Activated T-helper 1 cell treated with Interleukin-2 at 50 U/mL for 16 hours (primary cell): ENCODE results near the gene KPNA1.
"Not testable (repeated sequence)": the region's sequence is repeated elsewhere in the genome, so short reads cannot be mapped to it uniquely, and the experiment has no call there.

Experiments
- DNase-seq: peaks from one replicate; pipeline ENCODE4 v3.0.0-alpha.2; 2020; ENCODE audit warnings: low read depth

The KPNA1 gene

DNA sequence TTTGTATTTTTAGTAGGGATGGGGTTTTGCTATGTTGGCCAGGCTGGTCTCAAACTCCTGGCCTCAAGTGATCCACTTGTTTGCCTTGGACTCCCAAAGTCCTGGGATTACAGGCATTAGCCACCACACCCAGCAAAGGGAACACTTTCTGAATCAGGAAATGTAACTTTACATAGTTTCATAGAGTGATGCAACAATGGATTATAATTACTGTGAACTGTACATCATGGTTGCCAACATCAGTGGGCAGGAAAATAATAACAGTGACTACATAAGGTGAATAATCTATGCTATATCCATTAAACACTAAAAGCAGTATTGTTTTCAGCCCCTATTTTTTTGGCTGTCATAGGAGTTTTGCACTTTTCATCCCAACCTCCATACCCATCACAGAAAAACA is 5.0 kb upstream of the KPNA1 start:
- no peak for DNase-seq

DNA sequence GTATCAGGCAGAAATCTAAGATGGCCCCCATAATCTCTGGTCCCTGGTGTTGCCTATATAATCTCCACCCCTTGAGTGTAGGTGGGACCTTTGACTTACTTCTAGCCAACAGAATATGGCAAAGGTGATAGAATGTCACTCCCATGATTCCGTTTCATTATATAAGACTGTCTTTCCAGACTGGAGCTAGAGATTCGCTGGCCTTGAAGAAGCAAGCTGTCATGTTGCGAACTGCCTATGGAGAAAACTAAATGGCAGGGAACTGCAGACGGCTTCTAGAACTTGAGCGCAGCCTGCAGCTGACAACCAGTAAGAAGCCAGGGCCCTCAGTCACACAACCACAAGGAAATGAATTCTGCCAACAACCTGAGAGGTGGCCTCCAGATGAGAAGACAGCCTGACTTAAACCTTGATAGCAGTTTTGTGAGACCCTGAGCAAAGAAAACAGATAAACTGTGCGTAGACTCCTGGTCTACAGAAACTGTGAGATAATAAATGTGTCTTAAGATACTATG is 2.2 kb upstream of the KPNA1 start:
- no peak for DNase-seq

DNA sequence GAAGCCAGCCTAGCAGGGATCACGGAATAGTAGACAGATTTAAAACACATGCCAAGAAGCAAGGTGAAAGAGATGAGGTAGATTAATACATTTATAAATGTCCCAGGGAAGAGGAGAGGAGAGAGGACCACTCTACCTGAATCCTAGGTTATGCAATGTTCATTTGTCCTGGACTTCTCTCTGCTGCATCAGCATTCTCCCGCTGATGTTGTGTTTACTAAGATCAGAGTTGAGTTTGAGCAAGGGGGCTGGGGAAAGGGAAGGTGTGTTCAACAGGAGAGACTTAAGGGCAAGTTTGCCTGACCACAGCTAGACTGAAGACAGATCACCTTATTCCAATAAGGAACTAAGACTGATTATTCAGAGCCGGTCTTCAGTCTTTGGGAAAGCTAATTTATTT is 1.1 kb upstream of the KPNA1 start:
- DNase-seq, result no peak

DNA sequence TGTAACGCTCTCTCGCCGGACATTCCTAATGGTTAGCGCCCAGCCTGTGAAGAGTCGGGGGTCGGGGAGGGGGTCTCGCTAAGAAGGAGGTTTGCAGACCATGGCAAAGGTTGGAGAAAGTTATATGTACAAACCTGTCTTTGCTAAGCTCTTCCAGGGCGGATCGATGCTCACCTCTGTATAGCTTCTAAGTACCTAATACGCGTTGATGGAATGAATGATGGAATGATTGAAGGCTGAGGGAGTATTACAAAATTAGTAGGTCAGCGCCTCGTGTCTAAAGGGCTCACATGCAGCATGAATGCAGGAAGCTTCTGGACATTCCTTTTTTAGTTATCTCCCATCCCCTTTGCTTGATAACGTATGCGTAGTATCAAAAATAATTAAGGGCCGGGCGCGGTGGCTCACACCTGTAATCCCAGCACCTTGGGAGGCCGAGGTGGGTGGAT is 305 bp upstream of the KPNA1 start:
- no peak for DNase-seq

DNA sequence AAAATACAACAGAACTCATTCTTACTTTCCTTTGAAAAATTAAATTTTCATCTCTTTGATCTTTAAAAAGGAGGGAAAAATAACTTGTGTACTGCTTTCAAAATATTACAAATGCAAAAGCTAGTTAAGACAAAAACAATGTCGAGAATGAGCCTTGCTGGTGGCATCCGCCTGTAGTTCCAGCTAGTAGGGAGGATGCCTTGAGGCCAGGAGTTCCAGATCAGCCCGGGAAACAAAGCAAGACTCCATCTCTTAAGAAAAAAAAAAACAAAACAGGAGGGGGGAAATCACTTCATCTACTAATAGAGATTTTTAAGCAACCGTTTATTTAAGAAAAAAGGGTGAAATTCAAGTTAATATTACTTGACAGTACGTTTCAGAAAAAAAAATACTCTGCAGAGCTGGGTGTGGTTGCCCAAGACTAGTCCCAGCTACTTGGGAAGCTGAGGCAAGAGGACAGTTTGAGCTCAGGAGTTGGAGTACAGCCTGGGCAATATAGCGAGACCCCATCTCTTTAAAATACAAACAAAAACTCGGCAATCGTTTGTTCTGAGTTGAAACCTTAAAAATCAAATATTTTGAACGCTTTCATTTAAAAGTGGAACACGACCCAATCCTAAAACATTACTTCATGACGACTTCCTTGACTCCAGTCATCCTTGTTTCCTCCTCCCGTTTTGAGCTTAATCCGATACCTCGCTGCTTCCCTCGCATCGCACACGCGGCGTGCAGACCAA is 1.2 kb downstream of the KPNA1 start:
- no peak for DNase-seq

DNA sequence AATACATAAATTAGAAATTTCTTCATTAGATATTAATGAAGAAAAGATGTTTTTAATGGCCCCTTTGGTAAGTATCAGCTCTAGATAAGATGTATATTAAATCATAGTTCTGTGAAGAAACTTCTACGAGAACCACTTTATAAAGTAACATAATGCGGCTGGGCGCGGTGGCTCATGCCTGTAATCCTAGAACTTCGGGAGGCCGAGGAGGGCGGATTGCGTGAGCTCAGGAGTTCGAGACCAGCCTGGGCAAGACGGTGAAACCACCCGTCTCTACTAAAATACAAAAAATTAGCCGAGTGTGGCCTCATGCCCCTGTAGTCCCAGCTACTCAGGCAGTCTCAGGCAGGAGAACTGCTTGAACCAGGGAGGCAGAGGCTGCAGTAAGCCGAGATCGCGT is 2.5 kb downstream of the KPNA1 start:
- no peak for DNase-seq

DNA sequence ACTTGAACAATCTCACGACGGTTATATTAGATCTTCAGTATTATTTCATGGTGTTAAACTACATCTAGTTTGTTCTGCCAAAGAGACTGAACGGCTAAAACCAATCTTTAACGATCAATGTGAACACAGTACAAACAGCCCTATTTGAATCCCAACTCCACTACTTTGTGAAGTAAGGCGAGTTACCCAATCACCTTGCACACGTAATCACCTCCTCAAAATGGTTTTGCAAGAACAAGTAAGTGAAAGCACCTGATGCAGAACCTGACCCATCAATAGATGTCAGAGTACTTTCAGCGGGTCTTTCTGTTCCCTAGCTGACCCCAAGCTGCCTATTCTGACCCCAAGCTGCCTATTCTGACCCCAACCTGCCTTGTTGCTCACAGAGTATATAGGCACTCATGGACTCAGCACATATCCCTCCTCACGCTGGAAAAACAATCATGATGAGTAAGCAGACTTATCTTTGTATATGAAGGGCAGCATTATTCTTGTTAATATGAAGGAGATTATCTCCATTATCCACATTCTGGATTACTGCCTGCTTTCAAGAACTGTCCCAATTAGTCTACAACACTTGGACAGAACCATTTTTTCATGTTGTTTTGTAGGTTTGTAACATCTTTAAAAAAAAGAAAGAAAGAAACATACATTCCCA is 3.7 kb downstream of the KPNA1 start:
- DNase-seq, result no peak

DNA sequence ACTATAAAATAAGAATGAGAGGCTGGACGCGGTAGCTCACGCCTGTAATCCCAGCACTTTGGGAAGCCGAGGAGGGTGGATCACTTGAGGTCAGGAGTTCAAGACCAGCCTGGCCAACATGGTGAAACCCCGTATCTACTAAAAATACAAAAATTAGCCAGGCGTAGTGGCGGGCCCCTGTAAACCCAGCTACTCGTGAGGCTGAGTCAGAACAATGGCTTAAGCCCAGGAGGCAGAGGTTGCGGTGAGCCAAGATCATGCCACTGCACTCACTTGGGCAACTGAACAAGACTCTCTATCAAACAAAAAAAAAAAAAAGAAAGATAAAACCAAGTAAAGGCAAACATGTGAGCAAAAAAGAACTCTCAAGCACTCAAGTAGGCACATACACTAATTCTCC is 5.8 kb downstream of the KPNA1 start:
- not testable (repeated sequence) for DNase-seq

DNA sequence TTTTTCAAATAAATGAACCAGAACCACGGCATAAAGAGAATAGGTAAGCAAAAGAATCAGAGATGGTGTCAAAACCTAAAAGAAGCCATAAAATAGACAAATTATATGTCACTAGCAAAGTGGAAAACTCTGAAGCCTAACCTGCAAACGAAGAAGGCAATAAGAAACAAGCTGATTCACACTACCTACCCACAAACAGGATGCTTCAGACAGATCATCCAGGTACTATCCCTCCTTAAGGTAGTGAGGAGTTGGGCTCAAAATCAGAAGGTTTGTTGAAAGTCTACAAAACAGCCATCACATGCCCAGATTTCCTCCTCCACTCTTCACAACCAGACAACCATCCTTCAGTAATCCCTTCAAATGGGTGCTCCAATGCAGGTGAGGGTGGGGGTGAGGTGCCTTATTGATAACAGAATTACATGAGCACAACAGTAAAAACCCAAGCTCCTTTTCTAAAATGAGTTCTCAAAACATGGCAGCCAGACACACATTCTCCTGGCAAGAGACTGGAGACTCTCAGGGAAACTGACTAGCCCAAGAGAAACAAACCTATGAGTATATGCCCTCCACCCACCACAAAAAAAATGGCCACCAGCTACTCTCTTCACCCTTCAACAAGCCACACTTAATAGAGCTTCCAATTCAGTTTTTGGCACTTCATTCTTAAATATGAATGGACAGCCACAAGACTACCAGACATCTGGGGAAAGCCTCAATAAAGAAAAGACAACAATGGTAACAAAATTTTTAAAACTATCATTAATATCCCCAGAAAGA is 6.4 kb downstream of the KPNA1 start:
- no peak for DNase-seq

DNA sequence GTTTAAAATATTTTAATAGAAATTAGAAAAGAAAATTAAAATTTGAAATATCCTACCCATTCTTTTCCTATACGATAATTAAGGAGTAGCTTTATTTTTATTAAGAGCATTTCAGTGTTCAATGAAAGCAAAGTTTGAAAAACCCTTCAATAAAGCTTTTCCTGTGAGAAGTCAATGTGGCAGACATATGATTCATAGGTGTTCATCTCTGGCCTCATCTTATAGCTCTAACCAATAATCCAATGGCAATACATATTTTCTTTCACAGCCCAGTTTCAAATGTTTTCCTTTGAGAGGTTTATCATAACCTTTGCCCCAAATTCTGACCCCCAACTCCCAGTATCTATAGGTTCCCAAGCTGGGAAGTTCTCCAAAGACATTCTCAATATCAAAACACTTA is 8.3 kb downstream of the KPNA1 start:
- DNase-seq, result no peak

DNA sequence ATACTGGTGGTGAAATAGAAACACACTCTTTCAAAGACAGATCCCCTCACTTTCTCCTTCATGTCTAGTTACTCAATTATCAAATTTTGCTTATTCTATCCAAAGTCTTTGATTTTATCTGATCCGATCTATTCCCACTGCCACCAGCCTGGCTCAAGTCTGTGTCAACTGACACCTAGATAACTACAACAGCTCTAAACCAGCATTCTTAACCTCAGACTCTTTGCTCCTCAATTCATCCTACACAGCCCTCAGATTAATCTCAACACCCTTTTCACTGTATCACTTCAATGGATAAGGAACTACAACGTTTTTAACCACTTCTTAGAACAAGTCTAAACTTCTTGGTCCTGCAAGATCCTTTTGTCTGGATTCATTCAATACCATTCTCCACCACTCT is 9.1 kb downstream of the KPNA1 start:
- DNase-seq, result no peak

DNA sequence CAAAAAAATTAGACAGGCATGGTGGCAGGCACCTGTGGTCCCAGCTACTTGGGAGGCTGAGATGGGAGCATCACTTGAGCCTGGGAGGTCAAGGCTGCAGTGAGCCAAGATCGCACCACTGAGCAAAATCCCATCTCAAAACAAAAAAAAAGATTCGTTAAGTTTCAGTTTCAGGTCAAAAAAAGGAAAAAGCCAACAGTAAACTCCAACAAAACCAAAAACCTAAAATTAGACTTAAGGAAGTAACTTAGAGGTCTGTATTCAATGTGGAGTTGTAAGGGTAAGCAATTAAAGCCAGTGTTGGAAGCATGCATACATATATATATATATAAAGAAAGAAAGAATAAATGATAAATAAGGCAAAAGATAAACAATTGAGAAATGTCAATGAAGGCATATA is 11.8 kb downstream of the KPNA1 start:
- no peak for DNase-seq

DNA sequence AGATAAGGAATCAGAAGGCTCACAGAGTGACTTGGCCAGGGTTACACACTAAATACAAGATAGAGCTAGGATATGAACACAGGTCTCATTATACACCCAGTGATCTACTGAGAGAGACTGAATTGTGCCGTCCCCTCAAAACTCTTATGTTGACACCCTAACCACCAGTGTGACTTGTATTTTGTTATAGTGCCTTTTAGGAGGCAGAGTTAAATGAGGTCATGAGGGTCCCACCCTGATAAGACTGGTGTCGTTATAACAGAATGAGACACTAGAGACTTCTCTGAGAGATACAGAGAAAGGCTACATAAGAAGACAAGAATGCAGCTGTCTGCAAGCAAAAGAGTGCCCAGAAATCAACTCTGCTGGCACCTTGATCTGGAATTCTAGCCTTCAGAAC is 12.6 kb downstream of the KPNA1 start:
- no peak for DNase-seq

DNA sequence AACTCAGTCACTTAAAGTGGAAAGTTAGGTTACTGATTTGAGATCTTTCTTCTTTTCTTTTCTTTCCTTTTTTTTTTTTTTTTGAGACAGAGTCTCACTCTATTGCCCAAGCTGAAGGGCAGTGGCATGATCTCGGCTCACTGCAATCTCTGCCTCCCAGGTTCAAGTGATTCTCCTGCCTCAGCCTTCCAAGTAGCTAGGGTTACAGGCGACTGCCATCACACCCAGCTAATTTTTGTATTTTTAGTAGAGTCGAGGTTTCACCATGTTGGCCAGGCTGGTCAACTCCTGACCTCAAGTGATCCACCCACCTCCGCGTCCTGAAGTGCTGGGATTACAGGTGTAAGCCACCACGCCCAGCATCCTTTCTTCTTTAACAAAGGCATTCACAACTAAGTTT is 13.8 kb downstream of the KPNA1 start:
- not testable (repeated sequence) for DNase-seq

DNA sequence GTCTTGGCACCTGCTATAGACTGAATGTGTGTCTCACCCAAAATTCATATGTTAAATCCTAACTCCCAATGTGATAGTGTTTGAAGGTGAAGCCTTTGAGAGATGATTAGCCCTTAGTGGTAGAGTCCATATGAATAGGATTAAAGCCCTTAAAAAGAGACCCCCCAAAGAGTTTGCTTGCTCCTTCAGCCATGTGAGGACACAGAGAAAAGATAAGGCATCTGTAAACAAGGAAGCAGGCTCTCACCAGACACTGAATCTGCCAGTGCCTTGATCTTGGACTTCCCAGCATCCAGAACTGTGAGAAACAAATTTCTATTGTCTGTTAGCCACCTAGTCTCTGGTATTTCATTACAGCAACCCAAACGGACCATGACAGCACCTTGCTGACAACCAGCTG is 16.6 kb downstream of the KPNA1 start:
- DNase-seq, result no peak

DNA sequence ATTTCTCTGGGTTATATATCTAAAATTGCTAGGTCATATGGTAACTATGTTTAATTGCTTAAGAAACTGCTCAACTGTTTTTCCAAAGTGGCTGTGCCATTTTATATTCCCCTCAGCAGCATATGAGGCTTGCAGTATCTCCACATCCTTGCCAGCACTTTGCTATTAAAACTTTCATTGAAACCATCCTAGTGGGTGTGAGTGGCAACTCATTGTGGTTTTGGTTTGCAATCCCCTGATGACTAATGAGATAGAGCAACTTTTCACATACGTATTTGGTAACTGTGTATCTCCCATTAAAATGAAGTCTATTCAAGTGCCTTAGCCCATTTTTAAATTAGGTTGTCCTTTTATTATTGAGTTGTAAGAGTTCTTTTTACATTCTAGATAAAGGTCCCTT is 17.3 kb downstream of the KPNA1 start:
- DNase-seq, result no peak

DNA sequence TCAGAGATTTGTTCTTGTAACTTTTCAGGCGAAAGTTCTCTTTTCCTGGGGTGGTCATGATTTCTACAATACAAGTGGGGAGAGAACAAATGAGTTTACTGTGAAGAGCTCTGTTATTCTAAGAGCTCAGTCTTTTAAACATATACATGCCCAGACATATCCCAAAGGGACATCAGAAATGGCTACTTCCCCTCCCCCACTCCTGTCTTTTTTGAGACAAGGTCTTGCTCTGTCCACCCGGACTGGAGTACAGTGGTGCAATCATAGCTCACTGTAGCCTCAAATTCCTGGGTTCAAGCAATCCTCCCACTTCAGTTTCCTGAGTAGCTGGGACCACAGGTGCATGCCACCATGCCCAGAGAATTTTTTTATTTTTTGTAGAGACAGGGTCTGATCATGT is 18.2 kb downstream of the KPNA1 start:
- DNase-seq, result no peak

DNA sequence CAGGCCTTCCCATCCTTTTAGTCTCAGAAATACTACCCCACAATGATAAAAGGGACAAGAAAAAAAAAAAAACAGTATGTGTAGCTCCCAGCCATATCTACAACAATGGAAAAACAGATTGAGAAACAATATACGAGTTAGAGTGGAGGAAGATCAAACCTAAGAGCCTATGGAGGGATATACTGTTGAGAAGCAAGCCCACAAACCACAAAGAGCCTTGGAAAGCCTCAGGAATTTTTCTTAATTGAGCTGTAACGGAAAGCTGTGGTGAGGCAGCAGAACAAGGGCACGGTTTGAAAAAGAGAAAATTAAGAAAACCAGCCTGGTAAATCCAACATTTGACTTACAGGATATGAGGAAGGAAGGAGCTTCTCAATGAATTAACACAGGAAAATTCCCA is 21.4 kb downstream of the KPNA1 start:
- no peak for DNase-seq

DNA sequence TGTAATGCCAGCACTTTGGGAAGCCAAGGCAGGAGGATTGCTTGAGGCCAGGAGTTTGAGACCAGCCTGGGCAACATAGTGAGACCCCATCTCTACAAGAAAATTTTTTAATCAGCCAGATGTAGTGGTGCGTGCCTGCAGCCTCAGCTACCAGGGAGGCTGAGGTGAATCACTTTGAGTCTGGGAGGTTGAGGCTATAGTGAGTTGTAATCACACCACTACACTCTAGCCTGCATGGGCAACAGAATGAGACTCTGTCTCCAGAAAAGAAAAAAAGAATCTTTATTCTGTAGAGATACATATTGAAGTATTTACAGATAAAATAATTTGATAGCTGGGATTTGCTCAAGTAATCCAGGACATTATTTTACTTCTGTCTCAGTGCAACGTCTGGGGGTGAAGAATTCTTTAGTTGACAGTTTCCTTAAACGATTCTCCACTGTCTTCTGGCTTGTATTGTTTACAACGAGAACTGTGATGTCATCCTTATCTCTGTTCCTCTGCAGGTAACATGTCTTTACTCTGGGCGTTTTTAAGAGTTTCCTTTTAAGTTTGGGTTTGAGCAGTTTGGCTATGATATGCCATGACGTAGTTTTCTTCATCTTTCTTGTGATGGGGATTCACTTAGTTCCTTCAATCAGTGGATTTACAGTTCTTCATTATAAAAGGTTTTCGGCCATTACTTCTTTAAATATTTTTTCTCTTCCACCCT is 26.3 kb downstream of the KPNA1 start:
- DNase-seq, result no peak

DNA sequence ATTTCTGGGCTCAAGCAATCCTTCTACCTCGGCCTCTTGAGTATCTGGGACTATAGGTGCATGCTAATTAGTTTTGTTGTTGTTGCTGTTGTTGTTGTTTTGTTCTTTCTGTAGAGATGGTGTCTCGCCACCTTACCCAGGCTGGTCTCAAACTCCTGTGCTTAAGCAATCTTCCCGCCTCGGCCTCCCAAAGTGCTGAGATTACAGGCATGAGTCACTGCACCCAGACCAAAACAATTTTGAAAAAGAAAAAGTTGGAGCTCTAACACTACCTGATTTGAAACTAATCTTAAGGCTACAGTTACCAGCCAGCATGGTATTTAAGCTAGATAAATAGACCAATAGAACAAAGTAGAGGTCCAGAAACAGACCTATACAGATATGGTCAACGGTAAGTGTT is 29.8 kb downstream of the KPNA1 start:
- no peak for DNase-seq

DNA sequence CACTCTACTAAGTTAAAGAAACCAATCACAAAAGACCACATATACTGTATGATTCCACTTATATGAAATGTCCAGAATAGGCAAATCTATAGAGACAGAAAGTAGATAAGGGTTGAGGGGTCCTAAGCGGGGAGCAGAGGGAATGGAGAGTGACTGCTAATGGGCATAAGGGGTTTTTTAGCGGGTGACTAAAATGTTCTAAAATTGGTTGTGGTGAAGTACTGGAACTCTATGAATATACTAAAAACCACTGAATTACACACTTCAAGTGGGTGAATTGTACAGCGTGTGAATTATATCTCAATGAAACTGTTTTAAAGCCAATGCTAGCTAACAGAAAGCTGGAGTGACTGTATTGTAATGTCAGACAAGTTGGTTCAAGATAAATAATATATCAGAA is 33.3 kb downstream of the KPNA1 start:
- no peak for DNase-seq

DNA sequence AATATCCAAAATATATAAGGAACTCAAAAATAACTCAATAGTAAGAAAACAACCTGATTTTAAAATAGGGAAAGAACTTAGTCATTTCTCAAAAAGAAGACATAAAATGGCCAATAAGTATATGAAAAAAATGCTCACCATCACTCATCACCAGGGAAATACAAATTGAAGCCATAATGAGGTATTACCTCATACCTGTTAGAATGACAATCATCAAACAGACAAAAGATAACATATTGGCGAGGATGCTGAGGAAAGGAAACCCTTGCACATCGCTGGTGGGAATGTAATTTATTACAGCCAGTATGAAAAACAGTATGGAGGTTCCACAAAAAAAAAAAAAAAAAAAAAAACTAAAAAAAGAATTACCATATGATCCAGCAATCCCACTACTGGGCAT is 38.2 kb downstream of the KPNA1 start:
- no peak for DNase-seq
